H1 (cell line): ENCODE results near the gene UBA6. TPM values are rescaled to one million over a fixed set of nuclear protein-coding genes. Genes with fewer than 3 reads are reported as not detected.

Experiments
- CTCF ChIA-PET: fragments of 300-600 bp; sonication (Branson Sonifier 250); formaldehyde crosslinking; loops from one replicate; lab custom pipeline; 2021; ENCODE audit not compliant: partially characterized antibody; lab: Charles Lee
- POLR2A ChIA-PET: fragments of 300-600 bp; sonication (Branson Sonifier 250); formaldehyde crosslinking; loops from one replicate; lab custom pipeline; 2021; ENCODE audit warnings: inconsistent platforms; ENCODE audit not compliant: partially characterized antibody; lab: Charles Lee
- DNase-seq, 2 experiments: peaks; one replicate each; pipeline versions ENCODE4 v3.0.0 to v3.0.0-alpha.2; 2010 to 2022; ENCODE audit warnings: low spot score in 2 of 2, low read depth in 1 of 2, mixed read lengths in 1 of 2
- FAIRE-seq: peaks from 2 replicates; lab custom pipeline; 2011; peaks lifted over from hg19 to GRCh38; lab: Jason Lieb, UNC
- H2AFZ ChIP-seq: 2 replicates; pipeline ENCODE4 v1.8.1; 2012; ENCODE audit warnings: low read length, inconsistent platforms
- H2AK5ac ChIP-seq: 2 replicates; pipeline ENCODE4 v1.6.1; 2013; ENCODE audit warnings: low read depth, low read length
- H2BK120ac ChIP-seq: replicated peaks from 2 replicates; pipeline ENCODE3; 2013; ENCODE audit warnings: low read depth, low read length, inconsistent platforms
- H2BK12ac ChIP-seq: 2 replicates; pipeline ENCODE4 v1.6.1; 2013; ENCODE audit warnings: low read depth, low read length
- H2BK15ac ChIP-seq: 2 replicates; pipeline ENCODE4 v1.6.1; 2013; ENCODE audit warnings: low read length
- H2BK20ac ChIP-seq: 2 replicates; pipeline ENCODE4 v1.6.1; 2013; ENCODE audit warnings: low read length
- H2BK5ac ChIP-seq: 2 replicates; pipeline ENCODE4 v1.6.1; 2013; ENCODE audit warnings: low read depth, low read length
- H3K14ac ChIP-seq: 2 replicates; pipeline ENCODE4 v1.6.1; 2013; ENCODE audit warnings: inconsistent platforms; ENCODE audit not compliant: insufficient read length
- H3K18ac ChIP-seq: 2 replicates; pipeline ENCODE4 v1.6.1; 2013; ENCODE audit warnings: low read length; ENCODE audit errors: extremely low read depth
- H3K23ac ChIP-seq: 2 replicates; pipeline ENCODE4 v1.6.1; 2013; ENCODE audit warnings: inconsistent platforms; ENCODE audit not compliant: insufficient read length
- H3K23me2 ChIP-seq: 2 replicates; pipeline ENCODE4 v1.6.1; 2013; ENCODE audit warnings: low read depth, low read length
- H3K27ac ChIP-seq: 2 replicates; pipeline ENCODE4 v1.6.1; 2011; ENCODE audit warnings: low read depth, low read length, inconsistent platforms
- H3K27me3 ChIP-seq, 4 experiments: replicated peaks in 1 of 4; 1 replicate in 1 of 4; 2 replicates in 3 of 4; pipeline versions ENCODE4 v1.6.1 to v1.8.1; 2011 to 2013; ENCODE audit warnings: low read length in 3 of 4, mild to moderate bottlenecking in 3 of 4, inconsistent platforms in 2 of 4, mixed read lengths in 2 of 4, moderate library complexity in 1 of 4; ENCODE audit not compliant: control insufficient read depth in 3 of 4, insufficient read depth in 3 of 4; ENCODE audit errors: extremely low read depth in 1 of 4
- H3K36me3 ChIP-seq, 4 experiments: 2 replicates each; pipeline versions ENCODE4 v1.6.1 to v1.8.1; 2011 to 2013; ENCODE audit warnings: mild to moderate bottlenecking in 4 of 4, low read length in 3 of 4, moderate library complexity in 2 of 4, control low read depth in 1 of 4, inconsistent platforms in 1 of 4; ENCODE audit not compliant: insufficient read depth in 4 of 4, control insufficient read depth in 2 of 4
- H3K4ac ChIP-seq: replicated peaks from 2 replicates; pipeline ENCODE3; 2013; ENCODE audit warnings: low read length, low read depth, mixed read lengths, inconsistent platforms; ENCODE audit not compliant: insufficient read length
- H3K4me1 ChIP-seq, 4 experiments: replicated peaks in 1 of 4; 1 replicate in 1 of 4; 2 replicates in 3 of 4; pipeline versions ENCODE4 v1.6.1 to v1.8.1; 2011 to 2013; ENCODE audit warnings: low read length in 3 of 4, inconsistent platforms in 2 of 4, mixed read lengths in 1 of 4; ENCODE audit not compliant: insufficient read depth in 4 of 4, control insufficient read depth in 3 of 4
- H3K4me2 ChIP-seq, 2 experiments: 2 replicates each; pipeline versions ENCODE4 v1.6.1 to v1.8.1; 2011 to 2013; ENCODE audit warnings: low read depth in 2 of 2, low read length in 2 of 2, control low read depth in 1 of 2, inconsistent platforms in 1 of 2, mild to moderate bottlenecking in 1 of 2; ENCODE audit not compliant: insufficient read depth in 1 of 2
- H3K4me3 ChIP-seq, 4 experiments: fragments of 200-600, 300-600 bp in 1 of 4; sonication (generic), shearing (Covaris generic), sonication (Bioruptor Twin) in 1 of 4; 2 replicates each; pipeline versions ENCODE4 v1.5.1 to v1.8.1; 2011 to 2016; ENCODE audit warnings: low read length in 4 of 4, low read depth in 3 of 4, control low read depth in 2 of 4, inconsistent platforms in 2 of 4, mild to moderate bottlenecking in 2 of 4, mixed read lengths in 1 of 4, moderate library complexity in 1 of 4; ENCODE audit not compliant: insufficient read depth in 2 of 4; ENCODE audit errors: extremely low read depth in 1 of 4
- H3K56ac ChIP-seq: replicated peaks from 2 replicates; pipeline ENCODE3; 2013; ENCODE audit warnings: low read depth, mild to moderate bottlenecking, mixed read lengths, low read length, inconsistent platforms; ENCODE audit not compliant: insufficient read length
- H3K79me1 ChIP-seq: 2 replicates; pipeline ENCODE4 v1.6.1; 2013; ENCODE audit warnings: low read depth, low read length, control low read depth
- H3K79me2 ChIP-seq, 2 experiments: 2 replicates each; pipeline versions ENCODE4 v1.6.1 to v1.8.1; 2012 to 2013; ENCODE audit warnings: low read length in 2 of 2, mild to moderate bottlenecking in 2 of 2, inconsistent platforms in 1 of 2; ENCODE audit not compliant: insufficient read depth in 2 of 2, control insufficient read depth in 1 of 2
- H3K9ac ChIP-seq, 4 experiments: replicated peaks in 1 of 4; 1 replicate in 1 of 4; 2 replicates in 3 of 4; pipeline versions ENCODE4 v1.6.1 to v1.8.1; 2011 to 2013; ENCODE audit warnings: low read depth in 3 of 4, low read length in 3 of 4, control low read depth in 2 of 4, mild to moderate bottlenecking in 2 of 4, moderate library complexity in 2 of 4, inconsistent platforms in 1 of 4; ENCODE audit errors: extremely low read depth in 1 of 4
- H3K9me3 ChIP-seq, 2 experiments: 2 replicates each; pipeline versions ENCODE4 v1.6.1 to v1.8.1; 2012 to 2013; ENCODE audit warnings: mild to moderate bottlenecking in 2 of 2, moderate library complexity in 2 of 2, control low read depth in 1 of 2, inconsistent platforms in 1 of 2, low read depth in 1 of 2, low read length in 1 of 2, mixed read lengths in 1 of 2; ENCODE audit not compliant: insufficient read depth in 2 of 2
- H4K20me1 ChIP-seq, 2 experiments: replicated peaks in 1 of 2; 2 replicates each; pipeline versions ENCODE3 to v1.8.1; 2011 to 2013; ENCODE audit warnings: inconsistent platforms in 2 of 2, low read length in 2 of 2, mild to moderate bottlenecking in 1 of 2; ENCODE audit not compliant: insufficient read depth in 2 of 2, control insufficient read depth in 1 of 2
- H4K5ac ChIP-seq: 2 replicates; pipeline ENCODE4 v1.6.1; 2013; ENCODE audit warnings: low read length, low read depth, mixed read lengths, inconsistent platforms; ENCODE audit not compliant: insufficient read length
- H4K8ac ChIP-seq: 2 replicates; pipeline ENCODE4 v1.8.0; 2013; ENCODE audit warnings: mild to moderate bottlenecking, moderate library complexity, low read length, inconsistent platforms; ENCODE audit not compliant: insufficient read depth; ENCODE audit errors: extremely low read depth
- H4K91ac ChIP-seq: replicated peaks from 2 replicates; pipeline ENCODE3; 2013; ENCODE audit warnings: low read length, mixed read lengths, inconsistent platforms; ENCODE audit not compliant: insufficient read length
- HDAC2 ChIP-seq, 2 experiments: fragments of 300-600 bp in 1 of 2; sonication (generic) in 1 of 2; IDR thresholded peaks; 2 replicates each; pipeline ENCODE4 v1.6.1; 2011 to 2012; ENCODE audit warnings: low read depth in 2 of 2, low read length in 2 of 2, mild to moderate bottlenecking in 2 of 2, moderate library complexity in 2 of 2, borderline replicate concordance in 1 of 2, inconsistent platforms in 1 of 2
- JUN ChIP-seq: IDR thresholded peaks from 2 replicates; pipeline ENCODE4 v1.6.1; 2011; ENCODE audit warnings: low read depth, mild to moderate bottlenecking, improper control_type of control experiment, low read length
- RFX5 ChIP-seq: IDR thresholded peaks from 2 replicates; pipeline ENCODE4 v1.6.1; 2011; ENCODE audit warnings: low read depth, low read length, improper control_type of control experiment, borderline replicate concordance
- SAP30 ChIP-seq: fragments of 300-600 bp; sonication (generic); IDR thresholded peaks from 2 replicates; pipeline ENCODE4 v1.7.1; 2012; ENCODE audit warnings: low read length, moderate library complexity, mild to moderate bottlenecking, inconsistent platforms; ENCODE audit not compliant: insufficient read depth, insufficient replicate concordance
- TAF1 ChIP-seq: IDR thresholded peaks from 2 replicates; pipeline ENCODE4 v1.6.1; 2011; ENCODE audit warnings: mild to moderate bottlenecking, low read depth, low read length
- TCF12 ChIP-seq: IDR thresholded peaks from 2 replicates; pipeline ENCODE4 v1.6.1; 2011; ENCODE audit warnings: low read depth, mild to moderate bottlenecking, low read length
- WGBS, 2 experiments: shearing (Covaris generic) in 1 of 2; methylation state at CpG; one replicate each; pipeline versions ENCODE4 v1.1.6 to v1.1.7; 2013 to 2015; ENCODE audit warnings: low lambda C conversion rate in 2 of 2, mixed read lengths in 2 of 2, inconsistent platforms in 1 of 2, low coverage in 1 of 2, missing lambda C conversion rate in 1 of 2; ENCODE audit not compliant: insufficient replicate concordance in 2 of 2, insufficient coverage in 1 of 2, insufficient read length in 1 of 2; ENCODE audit errors: extremely low coverage in 1 of 2, missing lambda C conversion rate in 1 of 2; 5-methylcytosine and 5-hydroxymethylcytosine counted together
- polyA plus RNA-seq, 7 experiments: library from polyadenylated mRNA; depleted of rRNA in 3 of 7; stranded (reverse) in 5 of 7; unstranded in 2 of 7; fragments of >200 nt in 5 of 7; fragments of 200-250 nt in 2 of 7; gene quantifications; 1 replicate in 5 of 7; 2 replicates in 1 of 7; 4 replicates in 1 of 7; pipeline versions ENCODE4 v1.2.1 to v1.2.3, GENCODE V29; 2011 to 2013; ENCODE audit warnings: missing spikeins in 2 of 7, mixed read lengths in 2 of 7
- total RNA-seq: library from RNA; stranded (reverse); fragmentation: NEBNext Ultra II Directional; extraction: Animal tissue kit (Norgen Biotek cat#: 25700); gene quantifications from 2 replicates; pipeline ENCODE4 v1.2.1, GENCODE V29; 2021

Gene UBA6
- total and polyA plus RNA-seq, 2 of the 8 experiments (the other 6 are each of a cell fraction or from before 2014, with no cell fraction given): 17.4 to 74.3 TPM

GRCh38 chr4:67615119-67615518 lies 85.8 kb downstream of the UBA6 start:
- CTCF ChIA-PET: no interaction called here

More at GRCh38 chr4:67615119-67615518, 85.8 kb downstream of the UBA6 start:
- Histone ChIP-seq H4K20me1 (no peaks in the 10 kb centered on the region), H2BK120ac (no peak overlapping the region), H2BK20ac (no peak overlapping the region), H3K23ac (no peak overlapping the region), H3K56ac (no peak overlapping the region), H3K79me2 (no peaks in the 10 kb centered on the region), H3K27me3 (no peaks in the 10 kb centered on the region), H2BK12ac (no peak overlapping the region), H4K8ac (no peak overlapping the region), H3K4ac (no peak overlapping the region), H3K23me2 (no peaks in the 10 kb centered on the region), H4K91ac (no peak overlapping the region), H3K79me1 (no peaks in the 10 kb centered on the region), H3K4me3 (no peak overlapping the region), H3K27ac (no peak overlapping the region), H2AFZ (no peak overlapping the region), H3K14ac (no peak overlapping the region), H3K9me3 (no peaks in the 10 kb centered on the region; a peak in 1 of 4 replicates), H2BK5ac (no peak overlapping the region), H3K4me1 (no peaks in the 10 kb centered on the region), H2AK5ac (no peak overlapping the region), H3K9ac (no peak overlapping the region), H3K36me3 (peaks cover 0 to 22% (median 4%) of the 10 kb centered on the region in 4 experiments; a peak in 4 of 8 replicates), H4K5ac (no peak overlapping the region), H2BK15ac (no peak overlapping the region), H3K4me2 (no peak overlapping the region), H3K18ac (no peak overlapping the region)
- no peak for TF ChIP-seq TAF1
- no peak for TF ChIP-seq HDAC2 (IDR thresholded peaks at IDR 0.05; ENCODE audit: borderline replicate concordance in 1 of 2, low read depth in 2 of 2, low read length in 2 of 2)
- TF ChIP-seq JUN: no peak
- no peak for TF ChIP-seq TCF12
- no peak for TF ChIP-seq RFX5
- TF ChIP-seq SAP30: no peak
- DNase-seq: no peak
- 90% methylated on average over 5 of the region's 5 CpGs; no CpG with 5 or more reads in 1 of the 2 experiments for whole genome bisulfite sequencing, 2 experiments
- POLR2A ChIA-PET: no interaction called here
- FAIRE-seq: no peak
